Activated CD4-positive, alpha-beta memory T cell treated with anti-CD3 and anti-CD28 coated beads for 36 hours (primary cell): ENCODE results near the gene ZBTB20. TPM values are rescaled to one million over a fixed set of nuclear protein-coding genes. Genes with fewer than 3 reads are reported as not detected.

Experiments
- CTCF ChIA-PET: fragments of 350-600 bp; sonication (Branson Sonifier 250); formaldehyde crosslinking; loops from one replicate; lab custom pipeline; 2021; ENCODE audit warnings: antibody characterized with exemption, inconsistent platforms; lab: Charles Lee
- POLR2A ChIA-PET: fragments of 350-600 bp; sonication (Branson Sonifier 250); formaldehyde crosslinking; loops from one replicate; lab custom pipeline; 2021; ENCODE audit warnings: antibody characterized with exemption; lab: Charles Lee
- DNase-seq: peaks from one replicate; pipeline ENCODE4 v3.0.0-alpha.2; 2020
- H3K27ac Mint-ChIP-seq: one replicate; pipeline ENCODE4 v1.8.0; 2021; ENCODE audit warnings: mixed read lengths
- H3K27me3 Mint-ChIP-seq: one replicate; pipeline ENCODE4 v1.8.0; 2021; ENCODE audit warnings: mixed read lengths
- H3K36me3 Mint-ChIP-seq: one replicate; pipeline ENCODE4 v1.8.0; 2021; ENCODE audit warnings: mixed read lengths
- H3K4me1 Mint-ChIP-seq: one replicate; pipeline ENCODE4 v1.8.0; 2021; ENCODE audit warnings: low read depth, mixed read lengths
- H3K4me3 Mint-ChIP-seq: one replicate; pipeline ENCODE4 v1.8.0; 2021; ENCODE audit warnings: mild to moderate bottlenecking, mixed read lengths
- H3K9me3 Mint-ChIP-seq: one replicate; pipeline ENCODE4 v1.8.0; 2021; ENCODE audit warnings: mixed read lengths
- intact Hi-C: fragments of 100-400 bp; cut with micrococcal nuclease; formaldehyde crosslinking; loops from one replicate; pipeline ENCODE4 v1.15.1; 2023
- total RNA-seq, 2 experiments: library from RNA; stranded (reverse); gene quantifications; one replicate each; pipeline ENCODE4 v1.2.3, GENCODE V29; 2021

Gene ZBTB20
- total RNA-seq, 2 experiments from 2014 or later = 4.4 to 5.4 TPM

DNA sequence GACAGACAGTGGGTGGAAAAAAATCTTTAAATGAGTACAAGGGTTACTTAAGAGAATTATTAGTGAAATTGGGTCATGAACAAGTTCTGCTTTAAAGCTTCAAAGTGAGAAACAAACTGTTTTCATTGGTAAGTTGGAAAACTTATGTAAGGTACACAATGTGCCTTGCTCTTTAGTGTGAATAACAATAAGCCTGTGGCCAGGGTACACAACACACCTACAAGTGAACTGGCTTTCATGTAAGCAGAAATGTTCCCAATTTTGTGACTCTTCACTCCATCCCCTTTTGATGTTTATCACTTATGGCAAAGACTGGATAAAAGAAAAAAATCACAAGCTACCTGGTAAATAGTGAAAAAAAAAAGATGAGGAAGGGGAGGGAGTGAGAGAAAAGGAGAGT lies 253.7 kb downstream of the ZBTB20 start:
- ChIA-PET CTCF (no interaction called here), POLR2A (no interaction called here)
- Mint-ChIP-seq H3K4me1 (no peaks in the 10 kb centered on the region), H3K36me3 (peaks cover 8% of the 10 kb centered on the region), H3K9me3 (no peaks in the 10 kb centered on the region), H3K4me3 (no peak overlapping the region), H3K27ac (no peak overlapping the region), H3K27me3 (no peaks in the 10 kb centered on the region)
- no peak for DNase-seq
- intact Hi-C loops = no loop called here

DNA sequence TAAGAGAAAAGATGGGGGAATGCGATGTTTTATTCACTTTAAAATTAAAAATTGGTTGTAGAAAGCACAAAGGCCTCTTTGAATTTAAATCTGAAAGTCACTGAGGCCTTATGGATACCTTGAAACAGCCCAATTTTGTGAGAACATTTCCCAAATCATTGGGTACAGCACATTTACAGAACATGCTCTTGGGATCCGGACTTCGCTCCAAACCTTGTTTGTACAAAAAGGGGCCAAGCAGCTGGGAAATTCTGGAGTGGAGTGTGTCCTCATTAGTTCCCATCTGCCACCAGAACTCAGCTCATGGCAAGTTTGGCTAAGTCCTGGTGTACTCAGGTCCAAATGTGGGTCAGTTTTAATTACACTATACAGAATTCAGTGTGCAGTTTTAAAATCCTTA lies 254.2 kb downstream of the ZBTB20 start:
- ChIA-PET CTCF (no interaction called here), POLR2A (no interaction called here)
- intact Hi-C loops = no loop called here

DNA sequence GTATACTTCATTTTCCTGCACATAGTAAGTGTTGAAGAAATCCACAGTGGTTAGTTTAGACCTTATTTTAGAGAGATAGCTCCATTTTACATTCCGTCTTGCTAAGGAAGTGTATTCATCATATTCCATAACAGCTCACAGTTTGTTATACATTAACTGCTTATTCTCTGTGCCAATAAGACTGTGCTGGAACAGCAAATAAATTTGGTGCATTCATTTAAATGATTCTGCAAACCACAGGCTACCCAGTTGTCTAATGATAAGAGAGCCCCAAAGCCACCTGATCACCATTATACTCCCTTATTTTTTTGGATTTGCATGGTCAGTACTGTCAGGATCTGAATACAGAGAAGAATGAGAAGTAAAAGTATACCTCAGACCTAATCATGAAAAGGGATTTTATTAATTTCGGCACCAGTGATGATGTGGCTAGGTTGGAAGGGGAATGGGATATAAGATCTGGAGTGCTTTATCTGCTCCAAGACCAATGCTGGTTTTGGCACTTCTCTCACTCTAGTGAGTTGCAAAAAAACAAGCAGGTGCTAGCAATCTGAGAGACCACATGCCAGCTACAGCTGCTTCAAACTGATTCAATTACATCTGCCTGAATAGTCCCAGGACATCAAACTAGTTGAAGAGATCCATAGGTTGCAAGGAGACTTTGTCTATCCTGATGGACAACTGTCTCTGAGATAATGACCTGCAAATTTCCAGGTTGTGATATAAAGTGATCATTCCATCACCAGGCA lies 254.8 kb downstream of the ZBTB20 start:
- no peaks in the 10 kb centered on the region for H3K4me1 Mint-ChIP-seq

More for the DNA sequence above, 254.2 kb downstream of the ZBTB20 start:
- Mint-ChIP-seq H3K4me3 (no peak overlapping the region), H3K27me3 (no peaks in the 10 kb centered on the region), H3K9me3 (no peaks in the 10 kb centered on the region), H3K4me1 (no peaks in the 10 kb centered on the region), H3K27ac (no peak overlapping the region), H3K36me3 (peaks cover 8% of the 10 kb centered on the region)
- no peak for DNase-seq

DNA sequence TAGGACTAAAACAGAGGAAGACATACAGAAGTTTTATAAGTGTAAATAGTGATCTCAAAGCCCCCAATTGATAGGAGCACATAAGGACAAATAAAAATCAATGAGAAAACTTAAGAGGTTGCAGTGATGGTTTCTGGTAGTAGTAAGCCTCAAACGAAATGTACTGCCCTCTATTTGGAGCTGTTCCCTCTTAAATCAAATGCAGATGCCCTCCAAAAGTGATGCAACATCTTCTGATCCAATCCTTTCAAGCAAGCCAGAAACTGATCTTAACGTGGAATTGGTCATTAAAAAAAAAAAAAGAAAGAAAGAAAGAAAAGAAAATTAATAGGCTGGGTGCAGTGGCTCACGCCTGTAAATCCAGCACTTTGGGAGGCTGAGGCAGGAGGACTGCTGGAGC lies 259.3 kb downstream of the ZBTB20 start:
- CTCF ChIA-PET = no interaction called here
- POLR2A ChIA-PET = no interaction called here
- peaks cover 4% of the 10 kb centered on the region for H3K36me3 Mint-ChIP-seq
- H3K4me3 Mint-ChIP-seq = no peak overlapping the region
- no peak overlapping the region for H3K27ac Mint-ChIP-seq
- intact Hi-C loops = no loop called here
- no peaks in the 10 kb centered on the region for H3K9me3 Mint-ChIP-seq
- DNase-seq = no peak
- peaks cover 5% of the 10 kb centered on the region for H3K4me1 Mint-ChIP-seq
- no peaks in the 10 kb centered on the region for H3K27me3 Mint-ChIP-seq

More for the DNA sequence above, 254.8 kb downstream of the ZBTB20 start:
- Mint-ChIP-seq H3K27me3 (no peaks in the 10 kb centered on the region), H3K36me3 (peaks cover 8% of the 10 kb centered on the region), H3K4me3 (no peak overlapping the region), H3K27ac (no peak overlapping the region), H3K9me3 (no peaks in the 10 kb centered on the region)
- no peak for DNase-seq
- ChIA-PET CTCF (interaction anchor here (0.7 kb wide), 1 partner anchor 278 kb away, joined by 6 read pairs; no protein-coding TSS in a partner anchor), POLR2A (no interaction called here)
- intact Hi-C loops = no loop called here

DNA sequence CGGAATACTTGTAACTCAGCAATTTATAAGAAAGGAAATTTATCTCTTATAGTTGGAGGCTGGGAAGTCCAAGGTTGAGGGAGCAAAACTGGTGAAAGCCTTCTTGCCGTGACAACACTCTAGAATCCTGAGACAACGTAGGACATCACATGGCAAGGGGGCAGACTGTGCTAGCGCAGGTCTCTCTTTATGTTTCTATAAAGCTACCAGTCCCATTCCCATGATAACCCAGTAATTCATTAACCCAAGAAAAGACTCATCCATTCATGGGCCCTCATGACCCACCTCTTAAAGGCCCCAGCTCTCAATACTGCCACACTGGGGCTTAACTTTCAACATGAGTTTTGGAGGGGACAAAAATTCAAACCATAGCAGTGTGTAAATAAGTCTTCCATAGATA lies 260.2 kb downstream of the ZBTB20 start:
- intact Hi-C loops = no loop called here
- ChIA-PET POLR2A (no interaction called here), CTCF (no interaction called here)
- Mint-ChIP-seq H3K9me3 (no peaks in the 10 kb centered on the region), H3K36me3 (peaks cover 3% of the 10 kb centered on the region), H3K4me1 (peaks cover 5% of the 10 kb centered on the region), H3K4me3 (no peak overlapping the region), H3K27me3 (no peaks in the 10 kb centered on the region), H3K27ac (no peak overlapping the region)
- no peak for DNase-seq

DNA sequence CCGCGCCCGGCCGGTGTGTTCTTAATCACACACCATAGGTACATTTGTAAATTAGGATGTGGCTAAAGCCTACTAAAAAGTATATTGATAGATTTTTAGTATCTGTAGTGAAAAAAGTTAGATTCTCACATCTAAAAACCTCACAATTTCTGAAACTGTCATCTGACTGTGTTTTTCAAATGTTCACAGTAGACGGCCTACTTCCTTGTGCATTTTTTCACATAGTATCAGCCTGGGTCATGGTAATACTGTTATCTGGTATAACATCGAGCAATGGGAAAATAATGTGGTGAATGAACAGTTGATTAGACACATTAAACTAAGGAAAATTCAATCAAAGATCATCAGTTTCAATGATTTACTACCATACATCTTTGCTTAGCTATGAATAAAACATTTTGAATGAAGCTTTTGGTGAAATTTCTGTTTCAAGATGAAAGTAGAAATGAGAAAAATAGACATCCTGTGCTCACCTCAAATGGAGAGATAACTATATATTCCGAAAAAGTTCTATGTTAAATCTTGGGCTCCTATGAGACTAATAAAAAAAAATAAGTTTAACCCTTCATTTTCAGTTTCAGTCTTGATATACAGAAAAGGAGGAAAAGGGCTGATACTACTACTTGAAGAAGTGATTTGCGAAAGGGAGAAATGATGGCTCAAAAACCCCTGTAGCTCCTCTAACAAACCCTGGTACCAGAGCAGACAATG lies 262.7 kb downstream of the ZBTB20 start:
- Mint-ChIP-seq H3K36me3 (peaks cover 4% of the 10 kb centered on the region), H3K27ac (no peak overlapping the region), H3K9me3 (no peaks in the 10 kb centered on the region), H3K4me3 (no peak overlapping the region), H3K4me1 (peaks cover 12% of the 10 kb centered on the region), H3K27me3 (no peaks in the 10 kb centered on the region)
- no peak for DNase-seq
- intact Hi-C loops = no loop called here
- ChIA-PET CTCF (interaction anchor here (0.9 kb wide), 1 partner anchor 900 kb away, joined by 3 read pairs; no protein-coding TSS in a partner anchor), POLR2A (interaction anchor here (0.7 kb wide), 1 partner anchor 250 kb away, joined by 3 read pairs; no protein-coding TSS in a partner anchor)

DNA sequence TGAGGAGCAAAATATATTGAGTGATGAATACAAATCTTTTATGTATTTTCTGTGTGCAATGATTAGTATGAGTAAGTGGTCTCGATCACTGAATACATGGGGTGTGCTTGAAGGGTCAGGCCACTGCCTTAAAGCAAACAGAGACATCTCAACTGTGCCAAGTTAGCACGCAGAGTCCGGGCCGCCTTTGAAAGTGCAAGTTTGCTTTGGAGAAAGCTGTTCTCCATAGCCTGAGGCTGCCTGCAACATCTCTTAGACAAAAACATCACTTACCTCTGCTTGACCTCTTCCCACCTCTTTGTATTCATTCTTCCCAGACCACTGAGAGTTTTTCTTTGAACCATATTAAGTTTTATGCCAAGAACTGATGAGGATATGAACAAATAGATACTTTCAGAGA lies 267.0 kb downstream of the ZBTB20 start:
- no peaks in the 10 kb centered on the region for H3K27me3 Mint-ChIP-seq
- H3K9me3 Mint-ChIP-seq = no peaks in the 10 kb centered on the region
- ChIA-PET POLR2A (no interaction called here), CTCF (no interaction called here)
- H3K27ac Mint-ChIP-seq = no peak overlapping the region
- H3K36me3 Mint-ChIP-seq = peaks cover 4% of the 10 kb centered on the region
- no peak overlapping the region for H3K4me3 Mint-ChIP-seq
- H3K4me1 Mint-ChIP-seq = peaks cover 21% of the 10 kb centered on the region
- DNase-seq = no peak
- intact Hi-C loops = no loop called here

DNA sequence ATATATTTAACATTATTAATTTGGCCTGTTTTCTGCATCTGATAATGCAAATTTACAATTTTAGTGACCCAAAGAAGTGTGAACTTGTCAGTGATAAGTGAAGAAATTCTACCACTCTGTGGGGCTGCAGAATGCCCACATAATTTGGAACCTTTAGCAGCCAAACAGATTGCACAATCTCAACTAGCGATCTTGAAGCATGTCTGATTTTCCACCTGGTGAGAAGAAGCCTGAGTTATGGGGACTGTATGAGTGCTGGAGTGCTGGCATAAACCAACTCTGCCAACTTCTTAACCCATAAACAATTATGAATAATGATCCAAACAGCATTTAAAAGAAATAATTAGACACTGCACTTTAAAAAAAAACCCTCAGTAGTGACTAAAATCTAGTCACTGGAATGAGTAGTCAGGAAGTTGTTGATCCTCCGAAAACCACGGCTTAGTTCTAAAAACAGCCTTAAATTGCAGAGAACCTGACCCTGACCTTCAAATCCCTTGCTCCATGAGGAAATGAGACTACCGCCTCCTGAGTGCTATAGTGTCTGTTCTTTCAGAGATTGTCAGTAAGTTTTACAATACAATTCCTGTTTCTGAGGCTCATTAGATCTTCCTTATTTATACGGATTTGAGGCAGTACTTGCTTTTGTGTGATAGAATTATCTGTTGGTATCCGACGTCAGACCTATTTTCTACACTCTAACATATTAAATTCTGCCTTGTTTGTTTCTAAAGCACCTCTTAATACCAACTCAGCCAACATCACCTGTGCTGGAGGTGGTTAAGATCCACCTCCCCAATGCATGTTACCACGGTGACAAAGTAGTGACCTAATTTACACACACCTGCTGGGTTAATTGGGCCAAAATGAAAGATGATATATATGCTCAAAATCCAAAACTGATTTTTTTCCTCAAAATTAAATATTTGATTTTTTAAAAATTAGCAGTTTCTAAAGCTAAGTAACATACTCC lies 267.7 kb downstream of the ZBTB20 start:
- DNase-seq = no peak
- peaks cover 17% of the 10 kb centered on the region for H3K4me1 Mint-ChIP-seq
- no peak overlapping the region for H3K4me3 Mint-ChIP-seq
- no peaks in the 10 kb centered on the region for H3K27me3 Mint-ChIP-seq
- no peak overlapping the region for H3K27ac Mint-ChIP-seq
- ChIA-PET CTCF (no interaction called here), POLR2A (no interaction called here)
- no peaks in the 10 kb centered on the region for H3K9me3 Mint-ChIP-seq
- peaks cover 4% of the 10 kb centered on the region for H3K36me3 Mint-ChIP-seq
- intact Hi-C loops = no loop called here

DNA sequence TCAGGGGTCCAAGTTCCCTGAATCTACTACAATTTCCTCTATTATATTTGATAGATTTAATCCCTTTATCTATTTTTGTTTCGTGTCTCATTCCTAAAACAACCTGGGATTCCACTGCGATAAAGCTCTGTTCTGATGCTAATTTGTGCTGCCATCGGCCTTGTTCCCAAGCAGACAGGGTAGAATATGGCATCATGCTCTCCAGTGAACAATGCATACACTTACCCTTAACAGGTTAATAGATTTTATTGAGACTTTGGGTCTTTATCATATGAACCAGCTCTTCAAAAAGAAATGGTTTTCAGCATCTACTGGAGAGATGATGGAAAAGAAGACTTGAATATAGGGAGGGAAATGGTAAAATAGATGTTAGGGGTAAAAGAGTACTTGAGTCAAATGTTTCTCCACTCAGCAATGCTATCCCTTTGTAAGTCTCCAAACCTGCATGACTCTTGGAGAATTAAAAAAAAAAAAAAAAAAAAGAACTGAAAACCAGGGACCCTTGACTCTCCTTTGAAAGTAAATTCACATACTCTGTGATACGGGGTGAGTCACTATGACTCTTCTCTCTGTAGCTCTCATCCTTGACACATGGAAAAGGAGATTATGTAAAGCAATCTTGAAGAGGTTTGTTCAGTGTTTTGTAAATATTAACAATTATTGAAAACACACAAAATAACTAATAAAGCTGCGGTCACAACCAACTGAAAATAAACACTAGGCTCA lies 268.8 kb downstream of the ZBTB20 start:
- H3K27me3 Mint-ChIP-seq = no peaks in the 10 kb centered on the region
- no peak for DNase-seq
- intact Hi-C loops = no loop called here
- H3K9me3 Mint-ChIP-seq = no peaks in the 10 kb centered on the region
- H3K4me3 Mint-ChIP-seq = no peak overlapping the region
- H3K4me1 Mint-ChIP-seq = peaks cover 16% of the 10 kb centered on the region
- H3K27ac Mint-ChIP-seq = no peak overlapping the region
- H3K36me3 Mint-ChIP-seq = peaks cover 2% of the 10 kb centered on the region
- ChIA-PET POLR2A (no interaction called here), CTCF (no interaction called here)

DNA sequence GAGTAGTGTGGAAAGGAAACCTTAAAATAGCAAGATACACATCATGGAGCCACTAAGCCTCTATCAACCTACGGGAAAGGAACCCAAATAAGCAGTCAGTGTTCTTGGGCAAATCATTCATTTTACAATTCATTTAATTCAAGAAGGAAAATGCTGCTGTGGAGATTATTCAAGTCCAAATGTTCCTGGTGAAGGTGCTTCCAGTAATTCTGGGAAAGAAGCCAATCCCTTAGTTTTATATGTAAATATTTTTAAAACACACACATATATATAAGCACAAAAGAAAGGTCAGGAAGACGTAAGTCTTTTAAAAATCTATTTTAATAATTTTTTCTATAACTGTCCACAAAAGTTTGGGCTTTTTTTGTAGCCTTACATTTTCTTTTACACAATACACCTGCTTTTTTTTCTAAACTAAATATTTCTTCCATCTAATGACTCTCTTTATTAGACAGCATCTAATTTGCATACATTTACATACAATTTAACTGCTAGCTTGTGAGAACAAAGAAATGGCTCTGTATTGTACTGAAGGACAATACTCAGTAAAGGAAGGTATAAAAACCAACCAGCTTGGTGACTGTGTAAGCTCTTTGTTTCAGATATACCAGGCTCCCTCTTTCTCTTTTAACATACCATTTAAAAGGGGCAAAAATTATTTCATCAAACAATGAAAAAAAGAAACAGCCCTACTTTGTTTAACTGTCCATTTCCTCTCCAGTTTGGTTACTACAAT lies 269.5 kb downstream of the ZBTB20 start:
- peaks cover 2% of the 10 kb centered on the region for H3K36me3 Mint-ChIP-seq
- intact Hi-C loops = no loop called here
- no peaks in the 10 kb centered on the region for H3K9me3 Mint-ChIP-seq
- no peak overlapping the region for H3K4me3 Mint-ChIP-seq
- peaks cover 16% of the 10 kb centered on the region for H3K4me1 Mint-ChIP-seq
- ChIA-PET POLR2A (no interaction called here), CTCF (no interaction called here)
- no peaks in the 10 kb centered on the region for H3K27me3 Mint-ChIP-seq
- H3K27ac Mint-ChIP-seq = no peak overlapping the region
- no peak for DNase-seq

DNA sequence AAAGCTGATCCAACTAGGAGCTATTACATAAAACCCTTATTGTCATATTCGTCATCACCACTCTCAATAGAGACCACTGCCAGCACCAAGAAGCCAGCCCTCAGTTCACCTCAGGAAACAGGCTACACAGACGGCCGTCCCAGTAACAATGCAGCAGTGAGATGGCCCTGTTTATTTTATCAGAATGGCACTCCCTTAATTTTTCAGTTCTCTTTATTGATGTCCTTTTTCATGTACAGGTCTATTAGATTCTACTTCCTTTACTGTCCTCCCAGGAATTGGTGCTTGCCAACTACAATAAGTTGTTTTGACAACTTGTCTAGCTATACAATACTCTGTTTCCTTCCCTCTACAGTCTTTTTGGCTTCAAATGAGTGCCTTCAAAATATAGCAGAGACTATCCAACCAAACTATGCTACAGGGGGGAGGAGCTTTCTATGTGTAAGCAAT lies 272.5 kb downstream of the ZBTB20 start:
- H3K4me1 Mint-ChIP-seq = peaks cover 11% of the 10 kb centered on the region
- DNase-seq = no peak
- H3K36me3 Mint-ChIP-seq = peaks cover 2% of the 10 kb centered on the region
- H3K4me3 Mint-ChIP-seq = no peak overlapping the region
- intact Hi-C loops = no loop called here
- no peaks in the 10 kb centered on the region for H3K9me3 Mint-ChIP-seq
- no peak overlapping the region for H3K27ac Mint-ChIP-seq
- H3K27me3 Mint-ChIP-seq = no peaks in the 10 kb centered on the region
- CTCF ChIA-PET = no interaction called here
- POLR2A ChIA-PET = no interaction called here
